CD4-positive, alpha-beta T cell treated with Interferon alpha-2 for 1 hour (primary cell): ENCODE results near the gene FAM193B.

Experiments used
- DNase-seq, 2 donors: peaks; one replicate each; pipeline ENCODE4 v3.0.0-alpha.2; 2020 to 2022

Gene FAM193B

DNA sequence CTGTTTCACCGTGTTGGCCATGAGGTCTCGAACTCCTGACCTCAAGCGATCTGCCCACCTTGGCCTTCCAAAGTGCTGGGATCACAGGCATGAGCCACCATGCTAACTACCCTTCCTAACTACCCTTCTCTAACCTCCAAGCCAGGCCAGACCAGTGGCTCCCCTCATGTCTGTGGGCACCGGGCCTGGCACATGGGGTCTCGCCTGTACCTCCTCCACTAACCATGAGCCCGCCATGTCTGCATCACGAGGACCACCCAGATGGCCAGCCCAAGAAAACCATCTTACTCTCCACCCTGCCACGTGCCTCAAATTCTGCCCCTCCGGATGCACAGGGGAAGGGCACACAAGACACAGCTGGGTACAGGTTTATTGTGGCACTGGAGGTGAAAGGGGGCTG is 71.3 kb downstream of the FAM193B start:
- no peak for DNase-seq

DNA sequence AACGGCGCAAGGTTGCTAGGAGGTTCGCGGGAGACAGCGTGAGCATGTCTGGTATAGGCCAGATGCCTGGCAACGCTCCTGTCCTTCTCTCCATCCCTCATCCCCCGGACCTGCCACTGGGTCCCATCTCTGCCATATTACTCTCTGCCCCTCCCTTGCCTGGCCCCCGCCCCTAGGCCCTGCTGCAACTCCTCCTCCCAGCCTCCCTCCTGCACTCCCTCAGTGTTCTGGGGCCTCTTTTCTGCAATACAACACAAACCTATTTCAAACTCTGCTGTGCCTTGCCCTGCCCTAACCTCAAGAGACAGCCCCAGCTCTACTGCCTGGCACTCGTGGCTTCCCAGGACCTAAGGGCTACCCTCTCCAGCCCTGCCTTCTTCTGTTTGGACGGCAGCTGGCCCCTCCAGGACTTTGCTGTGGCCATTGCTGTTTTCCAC is 72.0 kb downstream of the FAM193B start:
- no peak for DNase-seq

DNA sequence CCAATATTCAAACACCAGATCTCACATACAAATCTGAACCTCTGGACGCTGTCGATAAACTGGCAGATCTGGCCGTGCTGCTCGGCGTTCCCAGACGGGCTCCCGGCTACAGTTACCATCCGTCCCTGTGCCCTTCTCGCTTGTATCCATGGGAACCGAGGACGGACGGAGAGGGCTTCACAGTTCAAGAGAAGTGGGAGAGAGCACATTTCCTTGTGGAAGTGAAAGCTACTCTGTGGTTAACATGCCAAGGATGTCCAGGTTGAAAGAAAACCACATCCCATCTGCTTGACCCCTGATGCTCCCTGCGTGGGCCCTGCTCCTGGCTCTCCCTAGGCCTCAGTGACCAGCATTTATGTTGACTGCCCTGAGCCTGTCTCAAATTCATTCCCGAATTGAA is 74.6 kb downstream of the FAM193B start:
- DNase-seq: no peak

DNA sequence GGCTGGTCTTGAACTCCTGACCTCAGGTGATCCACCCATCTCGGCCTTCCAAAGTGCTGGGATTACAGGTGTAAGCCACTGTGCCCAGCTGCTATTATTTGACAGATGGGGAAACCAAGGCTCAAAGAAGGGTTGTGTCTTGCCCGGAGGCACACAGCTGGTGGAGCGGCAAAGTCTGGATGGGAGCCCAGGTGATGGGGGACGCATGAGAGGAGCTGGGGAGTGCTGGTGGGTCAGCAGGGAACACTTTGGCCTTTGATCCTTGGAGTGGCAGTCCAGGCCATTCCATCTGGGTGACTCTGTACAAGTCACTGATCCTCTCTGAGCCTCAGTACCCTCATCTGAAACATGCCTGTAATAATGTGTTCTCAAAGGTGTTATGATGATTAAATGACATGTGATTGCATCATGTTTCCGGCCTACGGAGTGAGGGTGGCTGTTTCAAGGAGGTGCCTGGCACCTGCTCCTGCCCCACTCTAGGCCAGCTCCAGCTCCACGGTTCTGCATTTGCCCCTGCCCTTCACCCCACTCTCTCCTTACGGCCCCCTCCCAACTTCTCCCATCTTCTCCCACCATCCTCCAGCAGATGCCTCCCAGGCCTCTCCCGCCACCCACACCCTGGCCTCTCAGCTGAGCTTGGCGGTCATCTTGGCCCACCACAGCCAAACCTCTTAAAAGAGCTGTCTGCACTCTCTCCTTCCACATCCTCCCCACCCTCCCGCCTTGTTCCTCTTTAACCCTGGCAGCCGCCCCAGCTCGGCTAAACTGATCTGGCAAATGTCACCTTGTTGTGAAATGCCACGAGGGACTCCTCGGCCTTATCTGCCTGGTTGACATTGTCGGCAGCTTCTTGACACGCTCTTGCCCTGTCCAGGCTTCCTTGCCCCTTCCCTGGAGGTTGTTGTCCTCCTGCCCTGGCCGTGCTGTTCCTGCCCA is 75.4 kb downstream of the FAM193B start:
- peak in 1 of 2 donors; percentile 42 for DNase-seq

DNA sequence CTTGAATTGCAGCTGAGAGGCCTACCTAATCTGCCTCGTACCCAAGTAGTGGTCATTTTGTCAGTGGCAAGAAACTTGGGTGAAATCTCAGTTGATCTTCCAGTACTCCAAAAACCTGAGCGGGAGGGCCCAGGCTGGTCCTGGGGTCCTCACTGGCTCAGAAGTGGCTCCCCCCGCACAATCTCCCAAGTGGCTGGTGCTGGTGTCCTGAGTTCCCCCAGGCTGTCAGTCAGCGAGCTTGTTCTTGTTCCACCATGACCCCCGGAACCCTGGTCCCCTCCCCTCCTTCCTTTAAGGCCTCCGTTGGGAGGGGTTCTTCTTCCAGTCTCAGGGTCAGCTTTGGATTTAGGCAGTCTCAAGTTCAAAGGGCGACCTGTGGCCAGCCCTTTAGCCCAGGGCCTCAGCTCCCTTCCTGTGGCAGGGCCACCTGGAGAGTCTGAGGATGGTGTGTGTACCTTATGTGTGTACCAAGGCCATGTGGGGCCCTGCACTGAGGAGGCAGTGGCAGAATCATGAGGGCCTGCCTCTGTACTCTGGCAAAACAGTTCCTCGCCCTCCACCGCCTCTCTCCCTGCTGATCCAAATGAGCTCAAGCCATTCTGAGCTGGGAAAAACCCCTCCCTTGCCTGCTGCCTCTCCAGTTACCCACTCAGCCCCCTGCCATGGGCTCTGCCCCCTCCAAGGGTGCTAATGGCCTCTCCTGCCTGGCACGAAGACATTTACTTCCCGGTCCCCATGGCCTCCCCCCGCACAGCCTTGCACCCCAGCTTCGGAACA is 76.5 kb downstream of the FAM193B start:
- no peak for DNase-seq

DNA sequence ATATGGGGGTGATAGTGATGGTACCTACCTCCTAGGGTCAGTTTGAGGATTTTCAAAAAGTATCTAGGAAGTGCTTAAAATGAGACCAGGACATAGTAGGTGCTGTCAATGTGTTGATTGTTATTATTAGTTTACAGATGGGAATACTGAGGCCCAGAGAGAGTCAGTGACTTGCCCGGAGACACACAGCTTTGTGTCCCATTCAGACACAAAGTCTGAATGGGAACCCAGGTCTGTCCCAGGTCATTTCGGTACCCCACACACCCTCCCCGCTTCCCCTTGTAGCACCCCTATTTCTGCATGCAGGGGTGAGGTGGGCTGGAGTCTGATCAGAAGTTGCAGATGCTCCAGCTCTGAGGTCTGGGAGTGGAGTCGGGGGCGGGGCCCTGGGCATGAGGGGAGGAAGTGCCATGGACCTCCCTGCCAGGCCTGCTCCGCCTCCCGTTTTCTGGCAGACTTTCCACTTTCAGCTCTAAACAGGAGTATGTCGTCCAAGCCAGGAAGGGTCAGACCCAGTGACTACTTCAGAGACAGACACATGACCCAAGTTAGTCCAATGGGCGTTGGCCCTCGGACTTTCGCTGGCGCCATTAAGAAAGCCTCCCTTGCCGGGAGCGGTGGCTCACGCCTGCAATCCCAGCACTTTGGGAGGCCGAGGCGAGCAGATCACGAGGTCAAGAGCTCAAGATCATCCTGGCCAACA is 77.7 kb downstream of the FAM193B start:
- DNase-seq: no peak

DNA sequence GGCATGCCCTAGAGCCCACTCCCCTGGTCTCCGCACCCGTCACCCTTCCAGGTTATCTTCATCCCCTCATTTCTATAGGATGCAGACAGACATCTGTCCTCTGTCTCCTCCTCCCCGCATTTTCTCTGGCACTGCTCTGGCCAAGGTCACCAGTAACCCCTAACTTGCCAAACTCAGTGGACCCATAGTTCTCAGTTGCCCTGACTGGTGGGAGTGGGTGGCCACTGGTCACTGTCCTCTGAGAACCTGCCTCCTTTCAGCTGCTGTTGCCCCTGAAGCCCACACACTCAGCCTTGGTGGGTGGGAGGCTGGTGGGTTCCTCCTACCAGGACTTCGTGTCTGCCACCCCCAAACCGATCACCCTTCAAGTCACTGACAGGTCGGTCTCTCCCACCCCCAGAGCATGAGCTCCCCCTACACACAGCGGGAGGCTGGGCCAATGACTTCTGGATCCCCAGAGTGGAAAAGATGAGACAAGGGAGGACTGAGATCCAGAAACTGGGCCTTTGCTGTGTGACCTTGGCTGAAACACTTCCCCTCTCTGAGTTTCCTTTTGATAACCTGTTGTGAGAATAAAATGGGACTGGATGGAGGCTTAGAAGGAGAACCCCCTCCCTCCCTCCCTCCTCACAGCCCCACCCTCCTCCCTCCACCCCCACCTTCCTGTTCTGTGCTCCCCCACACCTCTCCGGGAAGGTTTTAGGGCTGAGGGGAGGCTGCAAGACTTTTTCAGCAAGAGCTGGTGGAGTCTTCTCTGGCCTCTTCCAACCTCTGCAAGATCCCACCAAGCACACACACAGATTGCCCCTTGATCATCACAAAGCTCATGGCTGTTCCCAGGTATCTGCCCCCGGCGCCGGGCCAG is 78.6 kb downstream of the FAM193B start:
- DNase-seq: no peak

DNA sequence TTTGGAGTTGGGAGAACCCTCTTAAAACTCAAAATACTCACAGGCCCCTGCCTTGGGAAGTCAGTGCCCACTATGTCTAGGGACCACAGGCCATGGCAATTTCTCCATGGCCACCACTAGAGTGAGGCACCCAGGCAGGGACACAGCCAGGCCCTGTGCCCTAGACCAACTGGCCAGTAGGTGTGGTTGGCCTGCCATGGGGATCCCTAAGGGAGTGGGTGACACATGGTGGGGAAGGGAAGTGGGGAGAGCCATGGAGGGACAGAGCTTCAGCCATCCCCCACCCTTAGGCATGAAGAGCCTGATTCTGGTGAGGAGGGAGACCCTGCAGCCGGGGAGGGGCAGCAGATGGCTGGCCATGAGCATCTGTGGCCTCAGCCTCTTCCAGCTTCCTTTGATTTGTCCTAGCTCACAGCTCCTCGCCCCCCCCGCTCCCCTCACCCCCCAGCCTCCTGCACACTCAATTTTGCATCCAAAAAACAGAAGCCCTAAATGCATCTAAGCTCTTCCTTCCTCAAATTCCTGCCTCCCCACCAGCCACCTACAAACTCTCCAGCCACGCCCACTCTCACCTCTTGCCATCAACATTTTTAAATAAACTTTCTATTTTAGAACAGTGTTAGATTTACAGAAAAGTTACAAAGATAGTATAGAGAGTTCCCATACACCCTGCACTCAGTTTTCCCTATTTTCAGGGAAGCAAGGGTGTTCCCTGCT is 79.4 kb downstream of the FAM193B start:
- no peak for DNase-seq

DNA sequence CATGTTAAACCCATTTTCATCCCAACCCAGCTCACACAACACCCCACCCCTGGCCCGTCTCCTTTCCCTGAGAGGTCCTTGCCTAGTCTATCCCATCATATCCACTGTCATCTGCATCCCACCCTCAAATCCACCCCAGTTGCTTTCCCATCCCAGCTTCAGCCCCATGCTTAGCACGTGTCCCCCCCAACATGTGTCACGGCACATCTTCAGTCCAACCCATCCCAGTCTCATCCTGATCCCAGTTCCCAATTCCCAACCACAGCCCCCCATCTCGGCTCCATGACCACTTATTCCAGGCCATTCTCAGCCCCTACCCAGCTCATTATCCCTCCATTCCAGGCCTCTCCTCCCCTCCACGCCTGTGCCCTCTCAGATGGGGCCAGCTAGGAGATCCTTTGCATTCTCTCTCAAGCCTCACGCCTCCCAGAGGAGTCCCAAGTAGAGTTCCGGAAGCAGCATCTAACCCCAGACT is 80.3 kb downstream of the FAM193B start:
- no peak for DNase-seq

DNA sequence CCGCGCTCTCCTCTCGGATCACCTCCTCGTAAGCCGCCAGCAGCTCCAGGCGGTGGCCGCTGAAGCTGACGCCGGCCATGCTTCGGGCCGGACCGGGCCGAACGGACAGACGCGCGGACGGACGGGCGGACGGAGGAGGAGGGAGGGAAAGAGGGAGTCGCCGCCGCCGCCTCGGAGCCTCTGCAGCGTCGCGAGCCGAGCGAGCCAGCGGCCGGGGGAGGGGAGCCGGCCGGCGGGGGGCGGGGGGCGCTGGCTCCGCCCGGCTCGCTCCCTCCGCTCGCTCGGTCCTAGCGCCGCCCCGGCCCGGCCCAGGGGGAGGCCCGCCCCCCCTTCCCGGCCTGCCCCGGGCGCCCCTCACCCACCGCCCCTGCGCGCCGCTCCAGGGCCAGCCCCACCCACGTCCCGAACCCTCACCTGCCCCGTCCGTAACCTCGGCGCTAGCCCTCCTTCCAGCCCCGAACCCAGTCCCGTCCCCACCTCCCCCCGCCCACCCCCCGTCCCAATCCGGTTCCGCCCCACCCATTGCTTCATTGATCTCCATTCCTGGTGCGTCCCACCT is 80.8 kb downstream of the FAM193B start, which contains the start of gene DBN1:
DBN1 (minus strand) TSS at position 192 of the 559 bp plus-strand sequence; CDS start at position 79, 113 bp downstream.
- DNase-seq: no peak

DNA sequence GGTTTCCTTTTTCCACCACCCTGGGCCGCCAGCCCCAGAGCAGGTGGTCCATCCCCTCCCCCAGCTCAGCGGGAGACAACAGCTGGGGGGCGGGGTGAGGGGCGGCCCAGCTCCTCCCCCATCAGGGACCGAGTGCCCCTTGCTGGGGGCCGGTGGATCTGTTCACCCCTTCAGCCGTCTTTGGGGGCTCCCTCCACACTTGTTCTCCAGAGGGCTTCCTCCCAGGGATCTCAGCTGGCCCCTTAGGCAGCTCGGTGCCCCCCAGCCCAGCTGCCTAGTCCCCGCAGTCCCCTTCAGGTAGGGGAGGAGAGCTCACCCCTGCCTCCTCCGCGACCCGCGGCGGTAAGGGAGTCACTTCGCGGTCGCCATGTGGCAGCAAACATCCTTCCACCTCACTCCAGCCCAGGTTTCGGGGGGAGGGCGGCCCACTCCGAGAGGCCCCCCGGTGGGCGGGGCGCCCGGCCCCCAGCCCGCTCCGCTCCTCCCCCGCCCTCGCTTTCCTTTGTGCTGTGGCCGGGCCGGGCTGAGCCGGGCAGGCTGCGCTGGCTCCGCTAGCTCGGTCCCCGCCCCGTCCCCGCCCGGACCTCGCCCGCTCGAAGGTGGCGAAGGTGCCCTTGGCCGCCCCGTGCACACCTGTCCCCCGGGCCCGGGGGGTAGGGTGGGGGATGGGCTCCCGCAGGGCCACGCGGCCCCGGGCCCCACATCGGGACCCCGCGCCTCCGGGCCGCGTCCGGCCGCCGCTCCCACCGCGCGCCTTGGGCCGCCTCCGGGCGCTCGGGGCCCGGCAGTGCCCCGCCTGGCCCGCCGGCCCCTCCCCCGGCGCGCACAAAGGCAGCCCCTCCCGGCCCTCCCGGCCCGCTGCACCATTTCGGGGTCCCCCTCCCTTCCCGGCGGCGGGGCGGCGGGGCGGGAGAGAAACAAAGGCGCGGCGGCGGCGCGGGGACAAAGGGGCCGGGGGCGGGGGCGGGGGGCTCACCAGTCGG is 81.6 kb downstream of the FAM193B start:
- peak; percentile 57 to 68 for DNase-seq

DNA sequence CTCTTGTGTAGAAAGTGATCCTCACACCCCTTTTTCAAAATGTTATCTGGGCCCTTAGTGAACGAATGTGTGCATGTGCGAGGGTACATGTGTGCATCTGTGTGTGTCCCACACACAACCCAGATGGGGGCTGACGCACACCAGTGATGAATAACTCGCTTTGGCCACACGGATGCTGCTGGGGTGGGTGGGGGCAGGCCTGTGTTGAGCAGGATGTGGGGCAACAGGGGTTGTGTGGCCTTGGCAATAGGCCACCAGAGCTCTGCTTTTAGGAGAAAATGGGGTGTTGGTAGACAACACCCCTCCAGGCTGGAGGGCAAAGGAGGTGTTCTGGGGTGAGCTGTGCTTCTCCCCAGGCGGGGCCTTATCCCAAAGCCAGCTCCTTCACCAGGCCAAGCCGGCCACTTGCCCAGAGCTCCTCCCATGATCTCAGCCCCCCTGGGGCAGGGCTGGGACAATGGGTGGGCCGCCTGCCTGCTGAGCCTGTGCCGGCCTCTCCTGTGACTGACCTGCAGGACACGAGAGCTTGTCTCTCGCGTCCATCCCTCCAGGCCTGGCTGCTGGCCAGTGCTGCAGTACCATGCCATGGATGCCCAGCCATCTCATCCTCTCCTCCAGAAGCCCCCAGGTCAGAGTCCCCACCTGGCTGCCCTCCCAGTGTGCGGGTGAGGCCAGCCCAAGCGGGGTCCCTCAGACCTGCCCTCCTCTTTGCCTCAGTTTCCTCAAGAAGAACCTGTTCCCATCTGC is 82.6 kb downstream of the FAM193B start:
- peak in 1 of 2 donors; percentile 24 for DNase-seq

DNA sequence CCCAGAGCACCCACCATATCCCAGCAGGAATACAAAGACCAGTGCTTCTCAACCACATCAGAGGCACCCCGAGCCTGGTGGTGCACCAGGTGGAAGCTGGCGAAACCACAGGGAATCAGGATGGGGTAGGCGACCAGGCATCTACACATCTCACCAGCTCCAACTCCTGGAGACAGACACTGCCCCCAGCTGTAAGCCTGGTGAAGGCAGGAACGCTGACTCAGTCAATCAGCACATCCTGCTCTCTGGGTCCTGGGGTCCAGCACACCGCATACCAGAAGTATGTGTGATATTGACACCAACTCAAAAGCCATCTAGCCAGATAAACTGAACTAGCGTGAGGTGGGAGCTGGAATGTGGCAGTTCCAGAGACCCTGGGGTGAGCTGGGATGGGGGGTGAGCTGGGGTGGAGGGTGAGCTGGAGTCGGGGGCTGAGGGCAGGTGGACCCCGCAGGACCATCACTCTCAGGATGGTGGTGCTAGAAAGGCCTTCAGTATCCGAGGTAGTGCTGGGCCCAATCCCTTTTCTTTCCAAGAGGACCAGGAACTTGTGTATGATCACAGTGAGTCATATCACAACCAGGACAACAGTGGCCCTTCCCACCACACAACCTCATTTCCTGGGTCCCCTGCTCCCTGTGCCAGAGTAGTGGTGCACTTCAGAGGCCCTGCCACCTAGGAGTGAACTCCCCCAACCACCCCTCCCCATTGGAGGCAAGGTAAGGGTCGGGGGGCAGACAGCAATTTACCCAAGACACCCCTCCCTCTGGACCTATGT is 83.4 kb downstream of the FAM193B start:
- no peak for DNase-seq
